SKM-1 (cell line): Measurements from ENCODE around the gene POLD3.
A peak's percentile ranks its signal among the peaks of the same experiment; 100 is the strongest.
"Not testable (repeated sequence)": the region's sequence is repeated elsewhere in the genome, so short reads cannot be mapped to it uniquely, and the experiment has no call there.

Source experiments
- DNase-seq: peaks from one replicate; lab custom pipeline; 2025; ENCODE audit not compliant: unreplicated experiment; lab: John Stamatoyannopoulos, UW

Gene POLD3

GRCh38 chr11:74581954-74582547, 10.3 kb upstream of the POLD3 start:
- DNase-seq: no peak

- no peak for DNase-seq
These were observed 9.3 kb upstream of the POLD3 start for GRCh38 chr11:74583024-74583624.

- not testable (repeated sequence) for DNase-seq
These were observed 1.9 kb upstream of the POLD3 start for GRCh38 chr11:74590492-74590891.

GRCh38 chr11:74592063-74592440, 330 bp upstream of the POLD3 start:
- no peak for DNase-seq

GRCh38 chr11:74593463-74593862, 1.1 kb downstream of the POLD3 start:
- DNase-seq: no peak

- no peak for DNase-seq
These were observed 10.5 kb downstream of the POLD3 start for GRCh38 chr11:74602637-74603556.

GRCh38 chr11:74603845-74604244, 11.5 kb downstream of the POLD3 start:
- no peak for DNase-seq

- no peak for DNase-seq
These were observed 11.9 kb downstream of the POLD3 start for GRCh38 chr11:74604311-74604710.

- no peak for DNase-seq
These were observed 13.0 kb downstream of the POLD3 start for GRCh38 chr11:74605403-74605802.

- no peak for DNase-seq
These were observed 16.0 kb downstream of the POLD3 start for GRCh38 chr11:74608431-74608830.

GRCh38 chr11:74611369-74611861, 19.0 kb downstream of the POLD3 start:
- peak; percentile 11 for DNase-seq

- no peak for DNase-seq
These were observed 20.5 kb downstream of the POLD3 start for GRCh38 chr11:74612877-74613276.

- DNase-seq: no peak
These were observed 22.9 kb downstream of the POLD3 start for GRCh38 chr11:74615311-74615710.

- no peak for DNase-seq
These were observed 23.6 kb downstream of the POLD3 start for GRCh38 chr11:74615988-74616387.

- DNase-seq: no peak
These were observed 28.1 kb downstream of the POLD3 start for GRCh38 chr11:74620531-74620930.

GRCh38 chr11:74626130-74626529, 33.7 kb downstream of the POLD3 start:
- DNase-seq: no peak

GRCh38 chr11:74626604-74627003, 34.2 kb downstream of the POLD3 start:
- no peak for DNase-seq

GRCh38 chr11:74627381-74627780, 35.0 kb downstream of the POLD3 start:
- DNase-seq: no peak

- DNase-seq: no peak
These were observed 37.7 kb downstream of the POLD3 start for GRCh38 chr11:74630043-74630442.

GRCh38 chr11:74633406-74634393, 41.3 kb downstream of the POLD3 start:
- DNase-seq: no peak

- DNase-seq: no peak
These were observed 42.2 kb downstream of the POLD3 start for GRCh38 chr11:74634537-74634936.
